CD4-positive, alpha-beta T cell treated with Interleukin-6 for 4 hours (primary cell): ENCODE results near the gene FRMD4A.
A peak's percentile ranks its signal among the peaks of the same experiment; 100 is the strongest.
"Not testable (repeated sequence)": the region's sequence is repeated elsewhere in the genome, so short reads cannot be mapped to it uniquely, and the experiment has no call there.

Source experiments
- DNase-seq: peaks from one replicate; pipeline ENCODE4 v3.0.0-alpha.2; 2020; ENCODE audit warnings: mixed read lengths

The FRMD4A gene

GRCh38 chr10:14135196-14135595 is 195.5 kb downstream of the FRMD4A start:
- not testable (repeated sequence) for DNase-seq

DNA sequence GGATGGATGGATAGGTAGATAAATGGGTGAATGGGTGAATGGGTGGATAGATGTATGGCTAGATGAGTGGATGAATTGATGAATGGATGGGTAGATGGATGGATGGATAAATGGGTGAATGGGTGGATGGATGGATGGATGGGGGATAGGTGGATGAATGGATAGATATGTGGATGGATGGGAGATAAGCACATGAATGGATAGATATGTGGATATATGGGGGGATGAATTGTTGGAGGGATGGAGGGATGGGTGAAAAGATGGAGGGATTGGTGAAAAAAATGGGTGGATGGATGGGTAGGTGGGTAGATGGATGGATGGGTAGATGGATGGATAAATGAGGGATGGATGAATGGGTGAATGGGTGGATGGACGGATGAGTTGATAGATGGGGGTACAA is 196.4 kb downstream of the FRMD4A start:
- no peak for DNase-seq

DNA sequence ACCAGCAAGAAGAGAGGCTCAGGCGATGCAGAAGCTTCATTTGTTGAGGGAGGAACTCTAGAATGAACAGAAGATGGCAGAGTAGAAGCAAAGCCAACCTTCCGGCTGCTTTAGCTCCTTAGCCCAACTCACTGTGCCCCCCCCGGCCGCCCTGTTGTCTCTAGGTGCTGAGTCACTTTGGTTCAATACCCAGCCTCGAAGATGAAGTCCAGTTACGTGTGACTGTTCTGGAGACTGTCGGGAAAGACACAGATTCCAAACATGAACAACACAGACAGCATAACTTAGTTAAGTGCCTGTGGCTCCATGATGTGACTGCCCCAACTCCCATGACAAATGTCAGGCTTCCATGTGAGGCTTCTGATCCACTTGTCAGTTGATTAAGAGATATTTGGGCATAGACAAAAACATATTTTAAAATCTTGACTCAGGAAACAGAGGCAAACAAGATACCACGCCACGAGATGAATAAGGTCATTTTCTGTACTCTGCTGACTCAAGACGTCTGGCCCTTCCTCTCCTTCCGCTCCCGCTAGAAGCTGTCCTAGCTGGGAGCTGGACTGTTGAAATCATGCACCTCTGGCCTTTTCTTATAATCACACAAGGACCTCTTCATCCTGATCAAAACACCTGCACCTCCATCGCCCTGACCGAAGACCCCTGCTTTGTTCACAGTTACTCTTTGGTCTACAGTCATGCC is 199.3 kb downstream of the FRMD4A start:
- no peak for DNase-seq

DNA sequence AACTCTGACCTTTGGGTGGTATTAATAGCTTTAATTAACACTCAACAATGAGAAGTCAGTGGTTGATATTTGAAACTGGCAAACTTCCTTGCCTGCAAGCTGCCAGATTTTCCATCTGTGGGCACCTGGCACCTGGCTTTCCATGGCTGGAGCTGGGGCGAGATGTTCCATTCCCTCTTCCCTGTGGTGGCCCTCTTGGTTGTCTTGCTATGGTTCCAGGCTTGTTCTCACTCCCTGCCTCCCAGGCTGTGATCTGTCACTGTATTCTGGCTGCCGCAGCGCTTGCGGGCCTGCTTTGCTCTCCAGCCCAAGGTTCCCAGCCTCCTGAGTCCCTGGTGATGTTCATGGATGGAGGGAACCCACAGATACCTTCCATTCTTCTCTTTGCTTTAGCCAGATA is 201.0 kb downstream of the FRMD4A start:
- no peak for DNase-seq

DNA sequence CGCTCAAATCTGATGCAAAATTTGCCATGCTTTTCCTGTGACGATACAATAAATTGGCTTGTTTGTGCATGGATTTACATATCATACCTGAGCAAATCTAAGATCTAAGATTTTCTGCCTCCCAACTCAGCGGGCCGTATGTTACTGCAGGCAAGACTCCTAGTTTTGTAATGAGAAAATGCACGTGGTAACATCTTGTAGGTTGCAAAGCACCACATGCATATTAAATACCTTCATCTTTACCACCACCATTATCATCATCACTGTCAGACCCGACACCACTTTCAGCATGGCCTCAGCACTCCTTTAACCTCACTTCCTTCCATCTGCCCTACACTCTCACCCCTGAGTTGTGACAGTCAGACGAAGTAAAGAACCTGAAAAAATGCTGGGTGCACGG is 202.2 kb downstream of the FRMD4A start:
- no peak for DNase-seq

DNA sequence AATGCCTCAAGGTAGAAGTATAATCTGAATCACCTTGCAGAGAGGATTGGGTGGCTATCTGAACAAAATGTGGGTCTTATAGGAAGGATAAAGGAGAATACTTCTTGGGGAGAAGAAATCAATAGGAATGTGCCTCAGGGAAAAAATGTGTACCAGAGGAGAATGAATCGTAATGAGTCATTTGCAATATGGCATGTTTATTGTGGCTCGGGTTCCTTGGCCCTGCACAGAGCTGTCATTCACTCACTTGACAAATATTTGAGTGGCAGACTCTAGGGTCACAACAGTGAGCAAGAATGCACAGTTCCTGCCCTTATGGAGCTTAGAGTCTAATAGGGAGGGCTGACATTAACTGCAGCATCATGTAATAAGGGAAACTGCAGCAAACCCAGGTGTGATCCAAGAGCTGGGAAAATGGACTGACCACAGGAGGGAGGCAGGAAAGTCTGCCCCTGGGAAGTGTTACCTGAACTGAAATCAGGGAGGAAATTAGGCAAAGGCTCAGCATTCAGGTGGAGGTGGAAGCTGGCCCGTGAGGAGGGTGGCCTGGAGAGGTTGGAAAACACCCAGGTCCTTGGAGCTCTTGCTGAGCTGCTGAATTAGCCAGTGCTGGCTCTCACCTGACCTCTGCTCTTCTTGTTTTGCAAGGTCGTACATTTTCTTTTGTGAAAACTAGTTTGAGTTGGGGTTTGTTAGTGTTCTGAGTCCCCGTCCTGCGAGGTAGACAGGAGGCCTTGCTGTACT is 203.9 kb downstream of the FRMD4A start:
- DNase-seq: no peak

DNA sequence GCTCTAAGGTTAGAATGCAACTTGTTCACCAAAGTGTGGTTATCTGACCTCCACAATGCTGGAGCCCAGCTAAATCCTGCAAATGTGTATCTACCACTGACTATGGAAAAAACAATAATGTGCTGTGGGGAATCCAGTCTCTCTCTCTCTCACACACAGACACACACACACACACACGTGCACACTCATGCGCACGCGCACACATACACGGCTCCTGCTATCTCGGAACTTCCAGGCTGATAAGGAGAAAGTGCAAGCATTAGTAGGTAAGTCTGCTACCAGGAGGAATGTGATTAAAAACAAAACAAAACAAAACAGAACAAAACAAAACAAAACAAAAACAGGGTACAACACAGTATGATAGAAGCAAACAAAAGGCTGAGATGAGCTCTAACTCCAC is 205.2 kb downstream of the FRMD4A start:
- DNase-seq: no peak

DNA sequence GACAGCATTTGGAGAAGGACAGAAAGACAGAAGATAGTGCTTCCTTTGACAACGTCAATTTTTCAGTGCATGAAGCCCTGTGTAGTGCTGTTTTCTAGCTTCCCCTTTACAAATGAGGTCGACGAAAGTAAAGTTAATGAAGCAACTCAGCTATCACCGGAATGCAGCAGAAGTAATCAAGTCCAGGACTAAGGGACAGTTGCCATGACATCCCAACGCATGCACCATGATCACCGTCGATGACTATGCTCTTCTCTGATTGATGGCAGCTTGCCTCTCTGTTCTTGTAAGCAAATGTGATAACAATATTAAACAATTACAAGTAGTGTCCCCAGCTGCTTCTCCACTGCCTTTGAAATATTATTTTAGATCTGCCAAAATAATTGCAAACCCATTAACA is 205.8 kb downstream of the FRMD4A start:
- DNase-seq: no peak

- DNase-seq: no peak
Measured at GRCh38 chr10:14123139-14123538, 207.6 kb downstream of the FRMD4A start.

GRCh38 chr10:14120812-14121211 is 209.9 kb downstream of the FRMD4A start:
- DNase-seq: no peak

GRCh38 chr10:14118953-14119352 is 211.8 kb downstream of the FRMD4A start:
- DNase-seq: no peak

DNA sequence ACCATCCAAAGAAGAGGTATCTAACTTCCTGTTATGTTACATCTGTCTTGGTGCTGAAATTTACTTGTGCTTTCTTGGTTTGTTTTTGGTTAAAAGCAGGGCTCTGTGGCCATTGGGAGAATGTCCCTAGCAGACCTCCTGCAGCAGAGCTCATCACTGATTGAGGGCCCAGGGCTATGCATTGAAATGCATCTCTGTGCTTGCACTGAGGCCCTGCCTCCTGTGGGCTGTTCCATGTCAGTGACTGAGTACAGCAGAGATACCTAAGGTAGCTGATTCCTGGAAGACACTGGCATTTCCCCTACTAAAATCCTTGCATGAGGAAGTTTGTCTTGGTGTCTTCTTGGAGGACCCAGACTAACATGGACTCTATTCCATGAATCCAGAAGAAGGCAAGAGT is 213.9 kb downstream of the FRMD4A start:
- DNase-seq: no peak

DNA sequence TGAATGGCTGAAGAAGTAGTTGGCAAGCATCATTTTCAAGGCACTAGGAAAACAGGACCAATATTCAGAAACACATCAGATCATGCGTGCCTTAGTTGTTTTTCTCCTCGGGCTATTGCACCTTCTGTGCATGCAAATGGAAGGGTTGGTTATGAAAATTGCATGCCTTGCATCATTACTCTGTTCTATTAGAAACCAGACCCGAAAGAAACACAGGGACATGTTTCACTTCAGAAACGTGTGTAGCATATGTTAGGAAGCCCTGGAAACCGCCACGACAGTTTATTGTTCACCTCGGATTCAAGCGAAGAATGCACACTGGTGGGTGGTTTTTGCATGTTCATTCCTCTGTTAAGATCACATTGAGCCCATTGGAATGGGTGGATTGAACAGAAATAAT is 214.7 kb downstream of the FRMD4A start:
- DNase-seq: no peak

- no peak for DNase-seq
Measured at GRCh38 chr10:14114791-14115190, 215.9 kb downstream of the FRMD4A start.

- no peak for DNase-seq
Measured at GRCh38 chr10:14112056-14112455, 218.7 kb downstream of the FRMD4A start.

DNA sequence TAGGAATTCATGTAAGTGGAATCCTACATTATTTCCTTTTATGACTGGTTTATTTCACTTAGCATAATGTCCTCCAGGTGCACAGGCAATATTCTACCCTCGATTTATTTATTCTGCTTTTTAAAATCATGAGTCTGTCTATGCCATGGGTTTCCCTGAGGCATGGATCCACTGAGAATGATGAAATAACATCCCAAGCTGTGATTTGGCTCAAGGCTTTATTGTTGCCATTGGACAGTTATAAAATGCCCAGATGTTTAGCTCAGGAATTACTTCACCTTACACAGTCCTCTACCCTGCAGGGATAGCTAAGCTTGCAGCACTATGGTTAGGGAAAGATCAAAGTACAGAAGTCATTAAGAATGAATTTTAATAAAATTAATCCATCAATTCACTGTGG is 219.5 kb downstream of the FRMD4A start:
- no peak for DNase-seq

DNA sequence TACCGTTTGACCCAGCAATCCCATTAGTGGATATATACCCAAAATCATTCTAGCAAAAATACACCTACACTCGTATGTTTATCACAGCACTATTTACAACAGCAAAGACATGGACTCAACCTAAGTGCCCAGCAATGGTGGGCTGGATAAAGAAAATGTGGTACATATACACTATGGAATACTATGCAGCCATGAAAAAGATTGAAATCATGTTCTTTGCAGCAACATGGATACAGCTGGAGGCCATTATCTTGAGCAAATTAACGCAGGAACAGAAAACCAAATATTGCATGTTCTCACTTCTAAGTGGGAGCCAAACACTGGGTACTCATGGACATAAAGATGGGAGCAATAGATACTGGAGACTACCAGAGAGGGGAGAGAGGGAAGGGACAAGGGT is 223.9 kb downstream of the FRMD4A start:
- DNase-seq: no peak

DNA sequence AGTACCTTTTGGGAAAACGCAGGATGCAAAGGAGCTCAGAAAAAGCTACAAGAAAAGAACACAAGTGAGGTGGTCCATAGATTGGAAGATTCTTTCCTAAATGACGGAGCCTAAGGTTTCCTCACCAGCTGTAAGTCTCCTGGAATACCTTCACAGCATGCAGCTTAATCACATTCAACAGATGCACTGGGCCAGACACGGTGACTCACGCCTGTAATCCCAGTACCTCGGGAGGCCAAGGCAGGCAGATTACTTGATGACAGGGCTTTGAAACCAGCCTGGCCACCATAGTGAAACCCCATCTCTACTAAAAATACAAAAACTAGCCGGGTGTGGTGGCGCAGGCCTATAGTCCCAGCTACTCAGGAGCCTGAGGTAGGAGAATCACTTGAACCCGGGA is 228.7 kb downstream of the FRMD4A start:
- DNase-seq: no peak

DNA sequence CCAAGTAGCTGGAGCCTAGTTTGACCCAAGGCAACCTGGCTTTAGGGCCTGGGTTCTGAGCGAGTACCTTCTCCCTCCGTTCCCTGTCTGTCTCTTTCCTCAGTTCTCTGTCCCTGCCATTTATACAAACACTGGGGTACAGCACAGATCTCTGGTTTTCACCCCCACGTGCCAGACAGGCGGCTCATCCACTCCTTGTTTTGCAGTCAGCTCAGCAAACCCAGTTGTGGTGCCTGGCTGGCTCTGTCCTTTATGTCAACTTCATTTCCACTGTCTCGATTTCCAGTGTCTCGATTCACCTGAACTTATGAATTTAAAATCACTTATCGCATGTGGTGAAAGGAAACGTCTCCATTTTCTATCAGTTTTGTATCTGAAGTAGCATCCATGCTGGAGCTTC is 230.8 kb downstream of the FRMD4A start:
- no peak for DNase-seq

- peak; percentile 5 for DNase-seq
Measured at GRCh38 chr10:14093730-14094484, 236.8 kb downstream of the FRMD4A start.

DNA sequence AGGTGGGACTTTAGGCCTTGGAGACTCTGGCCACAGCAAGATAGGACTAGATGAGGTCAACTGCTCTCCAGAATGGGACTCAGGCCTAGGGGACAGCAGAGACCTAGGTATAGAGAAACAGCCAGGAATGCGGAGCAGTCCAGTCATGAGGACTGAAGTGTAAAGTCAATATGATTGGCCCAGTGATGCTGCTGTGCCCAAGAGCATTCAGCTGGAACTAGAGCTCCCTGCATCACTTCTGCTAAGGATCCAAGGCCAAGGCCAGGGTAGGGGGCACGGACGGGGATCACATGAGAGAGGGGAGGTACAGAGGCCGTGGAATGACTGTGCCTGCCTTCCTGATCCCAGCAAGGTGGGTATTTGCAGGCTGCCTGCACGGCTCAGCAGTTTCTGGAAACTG is 237.9 kb downstream of the FRMD4A start:
- no peak for DNase-seq

DNA sequence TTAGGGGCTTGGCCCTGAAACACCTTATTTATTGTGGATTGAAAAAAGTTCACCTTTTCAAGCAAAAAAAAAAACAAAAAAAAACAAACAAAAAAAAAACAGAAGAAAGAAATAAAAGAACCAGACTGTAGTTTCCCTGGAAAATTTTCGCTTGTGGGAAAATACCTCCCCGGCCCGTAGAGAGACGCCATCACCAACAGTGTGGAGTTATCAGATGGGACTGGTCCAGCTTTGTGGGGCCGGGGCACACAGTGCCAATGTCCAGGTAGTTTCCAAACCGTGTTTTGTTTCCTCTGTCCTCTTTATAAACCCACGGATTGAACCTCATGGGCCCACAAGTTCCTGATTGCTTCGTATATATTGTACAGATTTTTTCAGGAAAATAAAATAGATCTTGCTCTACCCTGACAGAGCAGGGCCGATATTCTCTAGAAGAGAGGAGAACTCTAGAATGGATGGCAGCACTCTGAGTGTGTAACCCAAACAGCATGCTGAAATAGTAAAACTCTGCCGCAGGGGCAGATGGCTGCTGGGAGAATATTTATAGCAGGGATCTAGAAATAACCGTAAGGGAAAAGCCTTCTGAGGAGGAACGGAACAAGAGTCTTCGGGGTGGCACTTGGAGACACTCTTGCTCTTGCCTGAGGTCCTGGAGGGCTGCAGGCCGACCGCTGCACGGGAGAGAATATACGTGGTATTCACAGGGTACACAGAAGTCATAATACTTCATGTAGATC is 241.0 kb downstream of the FRMD4A start:
- DNase-seq: no peak

DNA sequence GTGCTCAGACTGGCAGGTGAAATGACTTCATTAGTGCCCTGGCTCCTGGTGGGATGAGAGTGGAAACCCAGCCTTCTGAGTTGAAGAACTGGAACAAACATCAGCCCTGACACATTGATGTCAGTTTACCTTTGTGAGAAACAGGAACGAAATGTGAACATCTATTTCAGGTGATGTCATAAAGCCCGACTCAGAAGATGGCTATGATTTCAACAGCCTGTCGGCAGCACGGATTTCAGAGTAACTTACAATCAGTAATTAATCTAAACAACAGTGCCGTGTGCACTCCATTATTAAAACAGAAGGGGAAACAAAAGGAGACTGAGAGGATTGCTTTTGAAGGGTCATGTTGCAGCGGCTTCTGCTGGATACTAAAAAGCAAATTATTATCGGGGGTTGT is 243.2 kb downstream of the FRMD4A start:
- no peak for DNase-seq
